Stimulated activated CD8-positive, alpha-beta memory T cell treated with anti-CD3 and anti-CD28 coated beads, Interleukin-4, amount 100 ng/mL, for 24 hours (primary cell): ENCODE data around the gene PEX1.
"Not testable (repeated sequence)": the region's sequence is repeated elsewhere in the genome, so short reads cannot be mapped to it uniquely, and the experiment has no call there.

ENCODE experiments used
- DNase-seq: peaks from one replicate; pipeline ENCODE4 v3.0.0-alpha.2; 2020; ENCODE audit warnings: low read depth

Gene PEX1

GRCh38 chr7:92504563-92504962, 23.8 kb downstream of the PEX1 start:
- DNase-seq: no peak

- DNase-seq: no peak
These were observed 24.6 kb downstream of the PEX1 start for GRCh38 chr7:92503767-92504166.

GRCh38 chr7:92498557-92498956, 29.8 kb downstream of the PEX1 start:
- no peak for DNase-seq

GRCh38 chr7:92496876-92497275, 31.4 kb downstream of the PEX1 start:
- DNase-seq: no peak

- no peak for DNase-seq
These were observed 38.7 kb downstream of the PEX1 start for GRCh38 chr7:92489634-92490033.

- DNase-seq: no peak
These were observed 40.5 kb downstream of the PEX1 start for GRCh38 chr7:92487804-92488203.

GRCh38 chr7:92485974-92486373, 42.3 kb downstream of the PEX1 start:
- no peak for DNase-seq

GRCh38 chr7:92485267-92485892, 42.9 kb downstream of the PEX1 start:
- DNase-seq: no peak

- DNase-seq: not testable (repeated sequence)
These were observed 44.1 kb downstream of the PEX1 start for GRCh38 chr7:92484226-92484625.

- not testable (repeated sequence) for DNase-seq
These were observed 44.7 kb downstream of the PEX1 start for GRCh38 chr7:92483624-92484023.

- DNase-seq: not testable (repeated sequence)
These were observed 49.2 kb downstream of the PEX1 start for GRCh38 chr7:92479146-92479545.

- no peak for DNase-seq
These were observed 49.6 kb downstream of the PEX1 start for GRCh38 chr7:92478711-92479110.

- no peak for DNase-seq
These were observed 50.2 kb downstream of the PEX1 start for GRCh38 chr7:92478095-92478494.

GRCh38 chr7:92477681-92478080, 50.6 kb downstream of the PEX1 start, which contains the start of gene ERVW-1:
TSS of gene ERVW-1 (minus strand) at chr7:92477946. CDS start at chr7:92470381, 7,565 bp downstream.
- DNase-seq: not testable (repeated sequence)

GRCh38 chr7:92475851-92476590, 52.3 kb downstream of the PEX1 start:
- not testable (repeated sequence) for DNase-seq

GRCh38 chr7:92475261-92475770, 53.0 kb downstream of the PEX1 start:
- DNase-seq: not testable (repeated sequence)

GRCh38 chr7:92473989-92474388, 54.3 kb downstream of the PEX1 start:
- DNase-seq: not testable (repeated sequence)

- not testable (repeated sequence) for DNase-seq
These were observed 59.7 kb downstream of the PEX1 start for GRCh38 chr7:92468589-92468988.

- no peak for DNase-seq
These were observed 61.6 kb downstream of the PEX1 start for GRCh38 chr7:92466682-92467081.

GRCh38 chr7:92464515-92464914, 63.8 kb downstream of the PEX1 start:
- no peak for DNase-seq

- DNase-seq: no peak
These were observed 65.8 kb downstream of the PEX1 start for GRCh38 chr7:92462560-92462959.

GRCh38 chr7:92461027-92462003, 67.0 kb downstream of the PEX1 start:
- DNase-seq: no peak
